GM12878 (cell line): ENCODE results near the gene SGTB. TPM values are rescaled to one million over a fixed set of nuclear protein-coding genes. Genes with fewer than 3 reads are reported as not detected.

Experiments used
- BCL3 ChIP-seq: IDR thresholded peaks from 2 replicates; pipeline ENCODE4 v1.6.1; 2011; ENCODE audit warnings: borderline replicate concordance, low read depth, mild to moderate bottlenecking, moderate library complexity, low read length; ENCODE audit not compliant: insufficient read depth, poor library complexity, severe bottlenecking
- RELB ChIP-seq: fragments of 450-650 bp; IDR thresholded peaks from 2 replicates; pipeline ENCODE4 v1.6.1; 2017; ENCODE audit warnings: low read depth, mild to moderate bottlenecking, moderate library complexity
- USF1 ChIP-seq: IDR thresholded peaks from 2 replicates; pipeline ENCODE4 v1.6.1; 2011; ENCODE audit warnings: borderline replicate concordance, low read depth, mild to moderate bottlenecking, moderate library complexity, mixed read lengths, low read length; ENCODE audit not compliant: insufficient read depth; ENCODE audit errors: extremely low read length
- ZBTB4 ChIP-seq: fragments of 450-650 bp; formaldehyde crosslinking; IDR thresholded peaks from 2 replicates; pipeline ENCODE4 v1.4.0; 2022; ENCODE audit warnings: mild to moderate bottlenecking, moderate library complexity
- polyA plus RNA-seq, 11 experiments: library from polyadenylated mRNA; depleted of rRNA in 4 of 11; unstranded in 6 of 11; stranded (reverse) in 5 of 11; fragments of >200 nt; fragmentation: Nextera tagmentation in 4 of 11; fragmentation: Illumina TruSeq in 1 of 11; extraction: Ambion mirVana in 4 of 11; extraction: Trizol in 1 of 11; gene quantifications; 1 replicate in 1 of 11; 2 replicates in 10 of 11; pipeline versions ENCODE4 v1.2.1 to v1.2.3, GENCODE V29; 2011 to 2016; ENCODE audit warnings: inconsistent platforms in 2 of 11, missing spikeins in 2 of 11, low read depth in 1 of 11
- total RNA-seq, 4 experiments: library from RNA; depleted of rRNA in 3 of 4; stranded (reverse); fragments of >200 nt in 3 of 4; fragmentation: Illumina TruSeq in 1 of 4; extraction: Trizol in 1 of 4; gene quantifications; 2 replicates each; pipeline versions ENCODE4 v1.2.1 to v1.2.3, GENCODE V29; 2013 to 2021

SGTB gene
- total and polyA plus RNA-seq, 10 of the 15 experiments (the other 5 are each of a cell fraction or from before 2014, with no cell fraction given), result 1.0 to 7.8 (median 5.4) TPM

GRCh38 chr5:65736011-65736410, 14.1 kb upstream of the SGTB start (continued):
- TF ChIP-seq USF1, result no peak
- TF ChIP-seq RELB, result no peak
- no peak for TF ChIP-seq BCL3
- TF ChIP-seq ZBTB4, result no peak
